GM12878 (cell line): Measurements from ENCODE around the gene TGFB1I1. TPM values are rescaled to one million over a fixed set of nuclear protein-coding genes. Genes with fewer than 3 reads are reported as not detected.

Experiments used
- ATAC-seq: fragments of 200-7000 bp; cut with Tn5 transposase; 3 replicates; pipeline ENCODE4 v1.9.1; 2020; ENCODE audit warnings: mild to moderate bottlenecking, moderate library complexity
- BruUV-seq: library from RNA; stranded (reverse); fragments of 400-500 nt; replicated peaks from 2 replicates; lab custom pipeline; 2021; lab: Mats Ljungman, UMichigan
- CTCF ChIA-PET: fragments of 300-600 bp; sonication (Branson Sonifier 250); formaldehyde crosslinking; extraction: SDS; loops from one replicate; lab custom pipeline; 2021; ENCODE audit warnings: inconsistent platforms; lab: Yijun Ruan, JAX
- POLR2A ChIA-PET: fragments of 350-600 bp; formaldehyde crosslinking; extraction: SDS; loops from one replicate; lab custom pipeline; 2021; ENCODE audit warnings: inconsistent platforms; lab: Charles Lee
- RAD21 ChIA-PET: fragments of 300-600 bp; sonication (Branson Sonifier 250); formaldehyde crosslinking; loops from one replicate; lab custom pipeline; 2023; ENCODE audit warnings: antibody characterized with exemption; ENCODE audit not compliant: unreplicated experiment; lab: Charles Lee
- SMC1A ChIA-PET: fragments of 300-600 bp; sonication (Branson Sonifier 250); formaldehyde crosslinking; loops from one replicate; lab custom pipeline; 2023; ENCODE audit not compliant: unreplicated experiment, uncharacterized antibody; lab: Charles Lee
- DNase-seq: peaks from one replicate; pipeline ENCODE4 v3.0.0-alpha.2; 2011; ENCODE audit warnings: low read depth, low spot score
- FAIRE-seq: peaks from 3 replicates; lab custom pipeline; 2011; peaks lifted over from hg19 to GRCh38; lab: Jason Lieb, UNC
- H2AFZ ChIP-seq: 2 replicates; pipeline ENCODE4 v1.6.0; 2011; ENCODE audit warnings: low read depth, low read length, control low read depth; ENCODE audit not compliant: control insufficient read depth
- H3K27ac ChIP-seq: 2 replicates; pipeline ENCODE4 v1.5.1; 2011; ENCODE audit warnings: control low read depth; ENCODE audit not compliant: control insufficient read depth, insufficient read depth
- H3K27me3 ChIP-seq, 2 experiments: replicated peaks in 1 of 2; 2 replicates each; pipeline versions ENCODE4 v1.6.0 to v1.6.1; 2011; ENCODE audit warnings: low read length in 1 of 2; ENCODE audit not compliant: control insufficient read depth in 2 of 2, insufficient read depth in 2 of 2
- H3K36me3 ChIP-seq, 2 experiments: 2 replicates each; pipeline ENCODE4 v1.5.1; 2011; ENCODE audit warnings: low read length in 1 of 2; ENCODE audit not compliant: control insufficient read depth in 2 of 2, insufficient read depth in 2 of 2
- H3K4me1 ChIP-seq: 2 replicates; pipeline ENCODE4 v1.6.1; 2011; ENCODE audit warnings: mild to moderate bottlenecking, low read length, moderate library complexity, mixed read lengths; ENCODE audit not compliant: control insufficient read depth, insufficient read depth
- H3K4me2 ChIP-seq: 2 replicates; pipeline ENCODE4 v1.6.0; 2011; ENCODE audit warnings: control low read depth; ENCODE audit not compliant: control insufficient read depth, insufficient read depth
- H3K4me3 ChIP-seq: fragments of 200-600 bp; sonication (generic); 2 replicates; pipeline ENCODE4 v1.5.1; 2016
- H3K79me2 ChIP-seq: 2 replicates; pipeline ENCODE4 v1.6.0; 2011; ENCODE audit warnings: low read length; ENCODE audit not compliant: control insufficient read depth, insufficient read depth
- H3K9ac ChIP-seq: 2 replicates; pipeline ENCODE4 v1.8.0; 2011; ENCODE audit warnings: low read length, control low read depth, mixed read lengths; ENCODE audit not compliant: control insufficient read depth, insufficient read depth
- H3K9me3 ChIP-seq: replicated peaks from 3 replicates; pipeline ENCODE4 v1.5.1; 2011; ENCODE audit warnings: mild to moderate bottlenecking, low read length; ENCODE audit not compliant: control insufficient read depth, insufficient read depth
- H4K20me1 ChIP-seq: 2 replicates; pipeline ENCODE4 v1.6.0; 2011; ENCODE audit not compliant: control insufficient read depth, insufficient read depth
- IKZF2 ChIP-seq, 2 experiments: fragments of 450-650 bp; IDR thresholded peaks; 2 replicates each; pipeline ENCODE4 v1.6.1; 2017; ENCODE audit warnings: mild to moderate bottlenecking in 2 of 2, moderate library complexity in 2 of 2
- JUNB ChIP-seq: IDR thresholded peaks from 2 replicates; pipeline ENCODE4 v1.6.1; 2016; ENCODE audit warnings: antibody characterized with exemption, mild to moderate bottlenecking
- MTA2 ChIP-seq: fragments of 450-650 bp; IDR thresholded peaks from 2 replicates; pipeline ENCODE4 v1.6.1; 2016; ENCODE audit warnings: low read depth, mild to moderate bottlenecking, moderate library complexity
- MTA3 ChIP-seq: IDR thresholded peaks from 2 replicates; pipeline ENCODE4 v1.6.1; 2012; ENCODE audit warnings: low read length, inconsistent platforms, borderline replicate concordance
- PBX3 ChIP-seq: IDR thresholded peaks from 2 replicates; pipeline ENCODE4 v1.6.1; 2011; ENCODE audit warnings: mild to moderate bottlenecking, low read depth, low read length, moderate library complexity; ENCODE audit not compliant: insufficient replicate concordance
- RAD21 ChIP-seq: IDR thresholded peaks from 2 replicates; pipeline ENCODE4 v1.6.1; 2011; ENCODE audit warnings: mild to moderate bottlenecking, low read depth, low read length, moderate library complexity; ENCODE audit not compliant: insufficient read depth
- SMC3 ChIP-seq: IDR thresholded peaks from 2 replicates; pipeline ENCODE4 v1.6.1; 2011; ENCODE audit warnings: low read length, improper control_type of control experiment, borderline replicate concordance
- STAT1 ChIP-seq: fragments of 450-650 bp; conservative IDR thresholded peaks from 2 replicates; pipeline ENCODE4 v1.6.1; 2014; ENCODE audit warnings: antibody characterized with exemption, mild to moderate bottlenecking
- ZBED1 ChIP-seq: IDR thresholded peaks from 2 replicates; pipeline ENCODE4 v1.6.1; 2016; ENCODE audit warnings: borderline replicate concordance
- ZBTB11 ChIP-seq: fragments of 450-650 bp; formaldehyde crosslinking; IDR thresholded peaks from 2 replicates; pipeline ENCODE4 v1.5.0; 2022; ENCODE audit warnings: mild to moderate bottlenecking, missing genetic modification characterization
- ZNF384 ChIP-seq: IDR thresholded peaks from 2 replicates; pipeline ENCODE4 v1.6.1; 2012; ENCODE audit warnings: low read depth, mild to moderate bottlenecking, low read length, improper control_type of control experiment, borderline replicate concordance
- WGBS: methylation state at CpG from one replicate; pipeline ENCODE4 v1.1.6; 2016; ENCODE audit warnings: low lambda C conversion rate; ENCODE audit not compliant: insufficient replicate concordance, insufficient coverage; ENCODE audit errors: missing lambda C conversion rate; 5-methylcytosine and 5-hydroxymethylcytosine counted together
- in situ Hi-C: fragments of 300-500 bp; cut with MboI; formaldehyde crosslinking; loops from 9 replicates; pipeline ENCODE4 v1.14.3; 2018; ENCODE audit warnings: mixed read lengths
- intact Hi-C: fragments of 100-400 bp; cut with micrococcal nuclease; formaldehyde crosslinking; loops from one replicate; pipeline ENCODE4 v1.14.2; 2022; ENCODE audit not compliant: unreplicated experiment
- polyA plus RNA-seq, 11 experiments: library from polyadenylated mRNA; depleted of rRNA in 4 of 11; unstranded in 6 of 11; stranded (reverse) in 5 of 11; fragments of >200 nt; fragmentation: Nextera tagmentation in 4 of 11; fragmentation: Illumina TruSeq in 1 of 11; extraction: Ambion mirVana in 4 of 11; extraction: Trizol in 1 of 11; gene quantifications; 1 replicate in 1 of 11; 2 replicates in 10 of 11; pipeline versions ENCODE4 v1.2.1 to v1.2.3, GENCODE V29; 2011 to 2016; ENCODE audit warnings: inconsistent platforms in 2 of 11, missing spikeins in 2 of 11, low read depth in 1 of 11
- total RNA-seq, 4 experiments: library from RNA; depleted of rRNA in 3 of 4; stranded (reverse); fragments of >200 nt in 3 of 4; fragmentation: Illumina TruSeq in 1 of 4; extraction: Trizol in 1 of 4; gene quantifications; 2 replicates each; pipeline versions ENCODE4 v1.2.1 to v1.2.3, GENCODE V29; 2013 to 2021
- TF ChIP-seq, protein P1 (sequence below): fragments of 450-650 bp; conservative IDR thresholded peaks from 2 replicates; pipeline ENCODE4 v1.6.1; 2017; ENCODE audit warnings: mild to moderate bottlenecking, moderate library complexity
- TF ChIP-seq, protein P2 (sequence below), 3 experiments: IDR thresholded peaks in 2 of 3; conservative IDR thresholded peaks in 1 of 3; 2 replicates each; pipeline ENCODE4 v1.5.1; 2011; ENCODE audit warnings: low read depth in 3 of 3, low read length in 3 of 3, mild to moderate bottlenecking in 3 of 3, control low read depth in 2 of 3, moderate library complexity in 2 of 3, inconsistent platforms in 1 of 3, mixed read lengths in 1 of 3; ENCODE audit not compliant: control insufficient read depth in 2 of 3, insufficient read depth in 1 of 3; ENCODE audit errors: extremely low read depth in 1 of 3

The TGFB1I1 gene
- total and polyA plus RNA-seq, 10 of the 15 experiments (the other 5 are each of a cell fraction or from before 2014, with no cell fraction given), result 0.13 to 2.3 (median 0.41) TPM; not detected in 2

DNA sequence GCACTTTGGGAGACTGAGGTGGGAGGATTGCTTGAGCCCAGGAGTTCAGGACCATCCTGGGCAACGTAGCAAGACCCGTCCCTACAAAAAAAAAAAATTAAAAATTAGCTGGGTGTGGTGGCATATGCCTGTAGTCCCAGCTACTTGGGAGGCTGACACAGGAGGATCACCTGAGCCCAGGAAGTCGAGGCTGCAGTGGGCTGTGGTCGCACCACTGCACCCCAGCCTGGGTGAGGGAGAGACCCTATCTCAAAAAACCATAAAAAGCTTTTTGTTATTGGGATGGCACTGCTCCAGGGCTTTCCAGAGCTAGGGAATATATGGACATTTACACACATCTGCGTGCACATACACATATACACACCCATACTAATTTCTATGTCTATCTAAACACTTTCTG lies 20.8 kb upstream of the TGFB1I1 start (continued):
- TF ChIP-seq, protein P1, sequence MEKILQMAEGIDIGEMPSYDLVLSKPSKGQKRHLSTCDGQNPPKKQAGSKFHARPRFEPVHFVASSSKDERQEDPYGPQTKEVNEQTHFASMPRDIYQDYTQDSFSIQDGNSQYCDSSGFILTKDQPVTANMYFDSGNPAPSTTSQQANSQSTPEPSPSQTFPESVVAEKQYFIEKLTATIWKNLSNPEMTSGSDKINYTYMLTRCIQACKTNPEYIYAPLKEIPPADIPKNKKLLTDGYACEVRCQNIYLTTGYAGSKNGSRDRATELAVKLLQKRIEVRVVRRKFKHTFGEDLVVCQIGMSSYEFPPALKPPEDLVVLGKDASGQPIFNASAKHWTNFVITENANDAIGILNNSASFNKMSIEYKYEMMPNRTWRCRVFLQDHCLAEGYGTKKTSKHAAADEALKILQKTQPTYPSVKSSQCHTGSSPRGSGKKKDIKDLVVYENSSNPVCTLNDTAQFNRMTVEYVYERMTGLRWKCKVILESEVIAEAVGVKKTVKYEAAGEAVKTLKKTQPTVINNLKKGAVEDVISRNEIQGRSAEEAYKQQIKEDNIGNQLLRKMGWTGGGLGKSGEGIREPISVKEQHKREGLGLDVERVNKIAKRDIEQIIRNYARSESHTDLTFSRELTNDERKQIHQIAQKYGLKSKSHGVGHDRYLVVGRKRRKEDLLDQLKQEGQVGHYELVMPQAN, result no peak
- no peak for TF ChIP-seq PBX3
- no peak for TF ChIP-seq ZBED1
- TF ChIP-seq JUNB, result no peak
- TF ChIP-seq STAT1, result no peak
- no peak for TF ChIP-seq ZNF384
- TF ChIP-seq MTA3, result no peak

- in situ Hi-C loops (no loop called here), intact Hi-C loops (no loop called here)
- Histone ChIP-seq H3K9me3 (no peaks in the 10 kb centered on the region), H4K20me1 (peaks cover 5% of the 10 kb centered on the region; the same call in 1 of the 2 replicates), H3K27ac (no peak overlapping the region), H3K4me3 (no peak overlapping the region), H2AFZ (no peak overlapping the region), H3K27me3 (no peaks in the 10 kb centered on the region), H3K4me2 (no peak overlapping the region), H3K9ac (no peak overlapping the region), H3K4me1 (peaks cover 8% of the 10 kb centered on the region), H3K36me3 (no peaks in the 10 kb centered on the region), H3K79me2 (peaks cover 12% of the 10 kb centered on the region)
- POLR2A ChIA-PET, result no interaction called here
- RAD21 ChIA-PET, result interaction anchor here (1.2 kb wide), 1 partner anchor 415 kb away, joined by 3 read pairs; no protein-coding TSS in a partner anchor
- SMC1A ChIA-PET, result interaction anchor here (0.8 to 1.6 kb wide), 4 partner anchors 9 to 67 kb away, joined by 3 to 5 read pairs (median 4); no protein-coding TSS in a partner anchor
- no peak for FAIRE-seq
- CTCF ChIA-PET, result interaction anchor here (0.7 to 3.0 kb wide), 8 partner anchors 9 to 524 kb away, joined by 3 to 11 read pairs (median 3); partner anchors contain the start of genes KAT8 and ZNF843
- 74% methylated on average over 11 of the region's 11 CpGs for WGBS
- peak; percentile 84 for ATAC-seq
- no peak for DNase-seq
- BruUV-seq, result no TSS peak
- TF ChIP-seq SMC3, result no peak
- no peak for TF ChIP-seq ZBTB11 (CRISPR knock-in tag)
- TF ChIP-seq, protein P2, sequence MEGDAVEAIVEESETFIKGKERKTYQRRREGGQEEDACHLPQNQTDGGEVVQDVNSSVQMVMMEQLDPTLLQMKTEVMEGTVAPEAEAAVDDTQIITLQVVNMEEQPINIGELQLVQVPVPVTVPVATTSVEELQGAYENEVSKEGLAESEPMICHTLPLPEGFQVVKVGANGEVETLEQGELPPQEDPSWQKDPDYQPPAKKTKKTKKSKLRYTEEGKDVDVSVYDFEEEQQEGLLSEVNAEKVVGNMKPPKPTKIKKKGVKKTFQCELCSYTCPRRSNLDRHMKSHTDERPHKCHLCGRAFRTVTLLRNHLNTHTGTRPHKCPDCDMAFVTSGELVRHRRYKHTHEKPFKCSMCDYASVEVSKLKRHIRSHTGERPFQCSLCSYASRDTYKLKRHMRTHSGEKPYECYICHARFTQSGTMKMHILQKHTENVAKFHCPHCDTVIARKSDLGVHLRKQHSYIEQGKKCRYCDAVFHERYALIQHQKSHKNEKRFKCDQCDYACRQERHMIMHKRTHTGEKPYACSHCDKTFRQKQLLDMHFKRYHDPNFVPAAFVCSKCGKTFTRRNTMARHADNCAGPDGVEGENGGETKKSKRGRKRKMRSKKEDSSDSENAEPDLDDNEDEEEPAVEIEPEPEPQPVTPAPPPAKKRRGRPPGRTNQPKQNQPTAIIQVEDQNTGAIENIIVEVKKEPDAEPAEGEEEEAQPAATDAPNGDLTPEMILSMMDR (IDR thresholded peaks at IDR 0.05 in 2 of 3, conservative IDR thresholded peaks at IDR 0.05 in 1 of 3; ENCODE audit: control insufficient read depth in 2 of 3, extremely low read depth in 1 of 3, insufficient read depth in 1 of 3, low read depth in 3 of 3, low read length in 3 of 3), result peak; percentile 21 to 55 (median 48)
- TF ChIP-seq MTA2, result no peak
- peak; percentile 20; the same call in 1 of the 2 replicates for TF ChIP-seq RAD21
- TF ChIP-seq IKZF2 (IDR thresholded peaks at IDR 0.05), result 0 out of 4 replicates have a peak, but pooled peaks of 1 of the 2 experiments have one; percentile 42
Measured at GRCh38 chr16:31451681-31452351, 20.1 kb upstream of the TGFB1I1 start.
